ENCODE results near the gene NHSL2. TPM values are rescaled to one million over a fixed set of nuclear protein-coding genes. Genes with fewer than 3 reads are reported as not detected.

The NHSL2 gene
- total RNA-seq, 1 donor from 2014 or later, result 58.1 TPM

DNA sequence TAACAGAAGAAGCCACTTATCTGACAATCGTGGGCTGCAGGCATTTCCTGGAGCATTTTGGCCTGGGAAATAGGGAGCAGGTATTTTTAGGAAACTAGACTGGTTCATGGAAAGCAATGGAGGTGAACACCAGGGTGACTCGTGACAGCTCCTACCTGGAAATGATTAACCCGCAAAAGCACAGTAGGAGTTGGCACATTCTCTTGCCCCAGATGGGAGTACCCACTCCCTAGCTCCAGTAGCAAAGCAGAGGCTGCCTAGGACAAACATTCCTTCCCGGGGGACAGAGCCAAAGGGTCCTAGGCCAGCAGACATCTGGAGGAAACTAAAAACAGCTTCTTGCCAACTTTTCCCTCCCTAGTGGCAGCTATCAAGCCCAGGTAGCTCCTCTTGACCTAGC is 192.1 kb downstream of the NHSL2 start:
- Histone ChIP-seq H3K36me3 (no peaks in the 10 kb centered on the region), H3K27ac (no peak overlapping the region), H3K9me3 (no peaks in the 10 kb centered on the region), H3K4me1 (no peaks in the 10 kb centered on the region), H3K27me3 (no peaks in the 10 kb centered on the region), H3K4me3 (no peak overlapping the region)
- DNase-seq (ENCODE audit: low spot score in 2 of 2), result no peak
- intact Hi-C loops (cut with DNase I), result no loop called here
- TF ChIP-seq, protein P1, sequence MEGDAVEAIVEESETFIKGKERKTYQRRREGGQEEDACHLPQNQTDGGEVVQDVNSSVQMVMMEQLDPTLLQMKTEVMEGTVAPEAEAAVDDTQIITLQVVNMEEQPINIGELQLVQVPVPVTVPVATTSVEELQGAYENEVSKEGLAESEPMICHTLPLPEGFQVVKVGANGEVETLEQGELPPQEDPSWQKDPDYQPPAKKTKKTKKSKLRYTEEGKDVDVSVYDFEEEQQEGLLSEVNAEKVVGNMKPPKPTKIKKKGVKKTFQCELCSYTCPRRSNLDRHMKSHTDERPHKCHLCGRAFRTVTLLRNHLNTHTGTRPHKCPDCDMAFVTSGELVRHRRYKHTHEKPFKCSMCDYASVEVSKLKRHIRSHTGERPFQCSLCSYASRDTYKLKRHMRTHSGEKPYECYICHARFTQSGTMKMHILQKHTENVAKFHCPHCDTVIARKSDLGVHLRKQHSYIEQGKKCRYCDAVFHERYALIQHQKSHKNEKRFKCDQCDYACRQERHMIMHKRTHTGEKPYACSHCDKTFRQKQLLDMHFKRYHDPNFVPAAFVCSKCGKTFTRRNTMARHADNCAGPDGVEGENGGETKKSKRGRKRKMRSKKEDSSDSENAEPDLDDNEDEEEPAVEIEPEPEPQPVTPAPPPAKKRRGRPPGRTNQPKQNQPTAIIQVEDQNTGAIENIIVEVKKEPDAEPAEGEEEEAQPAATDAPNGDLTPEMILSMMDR (IDR thresholded peaks at IDR 0.05), result no peak

DNA sequence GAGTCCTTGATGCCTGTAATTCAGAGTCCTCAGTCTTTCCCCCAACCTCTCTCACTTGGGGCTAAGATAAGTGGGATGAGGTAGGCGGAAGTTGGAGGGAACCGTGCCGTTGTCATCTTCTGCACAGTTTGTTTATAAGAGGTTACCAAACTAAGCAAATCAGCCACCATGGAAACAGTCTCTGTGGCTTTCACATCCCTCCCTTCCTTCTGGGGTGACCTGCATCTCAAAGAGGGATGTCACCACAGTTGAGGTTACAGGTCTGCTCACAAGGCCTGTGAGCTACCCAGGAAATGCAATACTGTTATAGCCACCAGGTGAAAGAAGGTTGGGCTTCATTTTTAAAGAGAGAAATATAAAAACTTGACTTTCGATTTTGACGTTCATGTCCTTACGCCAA is 194.8 kb downstream of the NHSL2 start:
- no peaks in the 10 kb centered on the region for H3K27me3 ChIP-seq
- TF ChIP-seq, protein P1 (IDR thresholded peaks at IDR 0.05), result no peak
- H3K27ac ChIP-seq, result no peak overlapping the region
- no peaks in the 10 kb centered on the region for H3K4me1 ChIP-seq
- H3K9me3 ChIP-seq, result no peaks in the 10 kb centered on the region
- no peak overlapping the region for H3K4me3 ChIP-seq
- H3K36me3 ChIP-seq, result no peaks in the 10 kb centered on the region
- no peak for DNase-seq (ENCODE audit: low spot score in 2 of 2)
- intact Hi-C loops (cut with DNase I), result no loop called here

DNA sequence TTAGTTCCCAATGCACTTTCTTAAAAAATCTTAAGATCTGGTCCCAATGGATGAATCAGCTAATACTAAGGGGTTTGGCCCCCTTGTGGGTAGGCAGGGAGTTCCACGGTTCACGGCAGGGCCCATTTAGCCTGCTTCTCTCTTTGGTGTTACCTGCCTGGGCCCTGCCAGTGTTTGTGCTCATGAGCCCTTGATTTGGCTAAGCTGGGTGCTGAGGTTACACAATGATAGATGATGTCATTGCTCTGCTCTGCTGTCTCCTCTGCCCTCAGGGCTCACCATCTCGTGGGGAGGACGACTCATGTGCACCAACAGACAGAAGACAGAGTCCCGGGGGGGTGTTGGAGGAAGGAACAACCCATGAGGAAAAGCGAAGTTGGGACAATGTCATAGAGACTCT is 196.7 kb downstream of the NHSL2 start:
- H3K4me1 ChIP-seq, result no peaks in the 10 kb centered on the region
- no peak for DNase-seq (ENCODE audit: low spot score in 2 of 2)
- no peaks in the 10 kb centered on the region for H3K27me3 ChIP-seq
- TF ChIP-seq, protein P1 (IDR thresholded peaks at IDR 0.05), result no peak
- H3K36me3 ChIP-seq, result no peaks in the 10 kb centered on the region
- H3K4me3 ChIP-seq, result no peak overlapping the region
- H3K27ac ChIP-seq, result no peak overlapping the region
- intact Hi-C loops (cut with DNase I), result no loop called here
- H3K9me3 ChIP-seq, result no peaks in the 10 kb centered on the region

DNA sequence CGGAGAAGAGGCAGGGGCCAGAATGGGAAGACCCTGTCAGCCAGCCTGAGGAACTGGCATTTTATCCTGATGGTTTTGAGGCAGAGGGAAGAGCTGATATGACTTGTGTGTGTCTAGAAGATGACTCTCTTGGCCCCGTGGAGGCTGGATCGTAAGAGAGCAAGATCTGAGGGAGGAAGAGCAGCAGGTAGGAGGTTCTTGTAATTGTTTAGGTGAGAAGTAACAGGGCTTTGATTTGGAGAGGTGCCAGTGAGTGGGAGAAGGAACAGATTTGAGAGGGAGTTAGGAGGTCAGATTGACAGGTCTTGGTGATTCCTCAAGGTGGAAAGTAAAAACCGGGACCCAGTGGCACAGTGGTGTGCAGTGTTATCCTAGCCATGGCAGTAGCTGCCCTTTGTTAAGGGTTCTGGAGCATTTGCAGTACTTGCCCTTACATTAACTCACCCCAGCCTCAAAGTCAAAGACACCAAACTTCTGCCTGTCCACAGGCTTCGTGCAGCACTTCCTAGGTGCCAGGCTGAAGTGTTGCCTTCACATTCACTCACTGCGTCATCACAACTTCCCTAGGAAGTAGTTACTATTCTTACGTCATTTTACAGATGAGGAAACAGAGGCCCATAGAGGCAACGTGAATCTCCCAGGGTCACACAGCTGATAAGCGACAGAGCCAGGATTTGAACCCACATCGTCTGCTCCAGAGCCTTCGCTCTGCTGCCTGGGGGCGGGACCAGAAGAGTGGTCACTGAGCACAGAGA is 197.4 kb downstream of the NHSL2 start:
- Histone ChIP-seq H3K27me3 (no peaks in the 10 kb centered on the region), H3K27ac (no peak overlapping the region), H3K9me3 (no peaks in the 10 kb centered on the region), H3K4me3 (no peak overlapping the region), H3K36me3 (no peaks in the 10 kb centered on the region), H3K4me1 (no peaks in the 10 kb centered on the region)
- DNase-seq (ENCODE audit: low spot score in 2 of 2), result no peak
- intact Hi-C loops (cut with DNase I), result no loop called here
- TF ChIP-seq, protein P1 (IDR thresholded peaks at IDR 0.05), result no peak

DNA sequence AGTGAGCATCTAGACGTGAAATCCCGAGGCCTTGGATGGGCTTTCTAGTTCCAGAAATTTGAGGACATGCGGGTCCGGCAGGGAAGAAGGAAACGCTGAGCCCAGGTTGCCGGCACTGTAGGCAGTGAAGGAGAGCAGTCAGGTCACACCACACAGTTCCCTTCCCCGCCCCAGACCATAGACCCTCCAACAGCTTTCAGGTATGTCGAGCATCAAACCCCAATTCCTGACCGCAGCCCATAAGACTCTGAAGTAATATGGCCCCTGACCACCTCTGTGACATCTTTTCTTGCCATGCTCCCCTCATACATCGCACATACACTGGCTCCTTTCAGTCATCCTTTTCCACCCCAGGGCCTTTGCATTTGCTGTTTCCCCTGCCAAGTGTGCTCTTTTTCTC is 198.0 kb downstream of the NHSL2 start:
- H3K9me3 ChIP-seq, result no peaks in the 10 kb centered on the region
- H3K27me3 ChIP-seq, result no peaks in the 10 kb centered on the region
- DNase-seq (ENCODE audit: low spot score in 2 of 2), result no peak
- H3K4me3 ChIP-seq, result no peak overlapping the region
- no peaks in the 10 kb centered on the region for H3K4me1 ChIP-seq
- TF ChIP-seq, protein P1 (IDR thresholded peaks at IDR 0.05), result no peak
- intact Hi-C loops (cut with DNase I), result no loop called here
- no peak overlapping the region for H3K27ac ChIP-seq
- H3K36me3 ChIP-seq, result no peaks in the 10 kb centered on the region
